ENCODE data around the gene PPP6C.
"Not testable (repeated sequence)": the region's sequence is repeated elsewhere in the genome, so short reads cannot be mapped to it uniquely, and the experiment has no call there.

Gene PPP6C

GRCh38 chr9:125180876-125181275 lies 8.7 kb downstream of the PPP6C start:
- DNase-seq, result no peak

GRCh38 chr9:125179776-125180175 lies 9.8 kb downstream of the PPP6C start:
- DNase-seq, result not testable (repeated sequence)

GRCh38 chr9:125177888-125178287 lies 11.7 kb downstream of the PPP6C start:
- no peak for DNase-seq

GRCh38 chr9:125176636-125177035 lies 13.0 kb downstream of the PPP6C start:
- DNase-seq, result no peak

GRCh38 chr9:125172031-125172755 lies 17.4 kb downstream of the PPP6C start:
- DNase-seq, result no peak

GRCh38 chr9:125169895-125170294 lies 19.7 kb downstream of the PPP6C start:
- DNase-seq, result no peak

- DNase-seq, result no peak
Measured at GRCh38 chr9:125166762-125167161, 22.8 kb downstream of the PPP6C start.

- DNase-seq, result not testable (repeated sequence)
Measured at GRCh38 chr9:125162891-125163290, 26.7 kb downstream of the PPP6C start.

GRCh38 chr9:125161284-125161918 lies 28.2 kb downstream of the PPP6C start:
- no peak for DNase-seq

- DNase-seq, result no peak
Measured at GRCh38 chr9:125160750-125161149, 28.9 kb downstream of the PPP6C start.

- no peak for DNase-seq
Measured at GRCh38 chr9:125156551-125156950, 33.1 kb downstream of the PPP6C start.

- DNase-seq, result no peak
Measured at GRCh38 chr9:125153712-125154367, 35.8 kb downstream of the PPP6C start.

GRCh38 chr9:125151730-125152129 lies 37.9 kb downstream of the PPP6C start:
- DNase-seq, result no peak

GRCh38 chr9:125150349-125151245 lies 39.0 kb downstream of the PPP6C start:
- no peak for DNase-seq

- no peak for DNase-seq
Measured at GRCh38 chr9:125147401-125147951, 42.1 kb downstream of the PPP6C start.

GRCh38 chr9:125146247-125146646 lies 43.4 kb downstream of the PPP6C start:
- DNase-seq, result no peak

- no peak for DNase-seq
Measured at GRCh38 chr9:125145425-125145824, 44.2 kb downstream of the PPP6C start.

GRCh38 chr9:125143377-125144090 lies 46.1 kb downstream of the PPP6C start, which contains the start of gene SCAI:
Gene SCAI (minus strand): TSS chr9:125143528. CDS start chr9:125143437, 91 bp downstream.
- peak; percentile 99 for DNase-seq

GRCh38 chr9:125142560-125143376 lies 46.8 kb downstream of the PPP6C start:
- DNase-seq, result no peak

GRCh38 chr9:125141751-125142150 lies 47.9 kb downstream of the PPP6C start:
- DNase-seq, result no peak

- DNase-seq, result no peak
Measured at GRCh38 chr9:125141251-125141650, 48.4 kb downstream of the PPP6C start.

All from NCI-H2029 (cell line).